Fibroblast of lung (primary cell): ENCODE measurements around the gene TPRKB. TPM values are rescaled to one million over a fixed set of nuclear protein-coding genes. Genes with fewer than 3 reads are reported as not detected.
"Not testable (repeated sequence)": the region's sequence is repeated elsewhere in the genome, so short reads cannot be mapped to it uniquely, and the experiment has no call there.

ENCODE experiments used
- DNase-seq, 2 donors: peaks; one replicate each; pipeline versions ENCODE4 v3.0.0 to v3.0.0-alpha.2; 2010; ENCODE audit warnings: low read depth in 2 of 2
- H2AFZ ChIP-seq: 2 replicates; pipeline ENCODE4 v1.5.1; 2012; ENCODE audit warnings: low read length, control low read depth, inconsistent platforms
- H3K27ac ChIP-seq: 2 replicates; pipeline ENCODE4 v1.5.1; 2011; ENCODE audit warnings: low read length, control low read depth; ENCODE audit not compliant: insufficient read depth
- H3K27me3 ChIP-seq: 2 replicates; pipeline ENCODE4 v1.5.1; 2011; ENCODE audit warnings: mild to moderate bottlenecking, low read length; ENCODE audit not compliant: control insufficient read depth, insufficient read depth
- H3K36me3 ChIP-seq: 2 replicates; pipeline ENCODE4 v1.5.1; 2011; ENCODE audit warnings: low read length; ENCODE audit not compliant: control insufficient read depth, insufficient read depth
- H3K4me1 ChIP-seq: 2 replicates; pipeline ENCODE4 v1.5.1; 2011; ENCODE audit warnings: low read length; ENCODE audit not compliant: control insufficient read depth, insufficient read depth; ENCODE audit errors: extremely low read depth
- H3K4me2 ChIP-seq: 2 replicates; pipeline ENCODE4 v1.5.1; 2011; ENCODE audit warnings: low read length, control low read depth; ENCODE audit not compliant: insufficient read depth; ENCODE audit errors: extremely low read depth
- H3K4me3 ChIP-seq, 4 experiments: fragments of 200-600 bp in 1 of 4; sonication (generic) in 1 of 4; replicated peaks in 1 of 4; 2 replicates each; pipeline ENCODE4 v1.5.1; 2011 to 2016; ENCODE audit warnings: low read length in 4 of 4, low read depth in 3 of 4, mild to moderate bottlenecking in 3 of 4, control low read depth in 2 of 4, inconsistent platforms in 1 of 4, mixed read lengths in 1 of 4; ENCODE audit not compliant: insufficient read depth in 1 of 4; ENCODE audit errors: control extremely low read depth in 1 of 4
- H3K79me2 ChIP-seq: 2 replicates; pipeline ENCODE4 v1.5.1; 2012; ENCODE audit warnings: mild to moderate bottlenecking, low read length, inconsistent platforms; ENCODE audit not compliant: control insufficient read depth, insufficient read depth
- H3K9ac ChIP-seq: 2 replicates; pipeline ENCODE4 v1.5.1; 2011; ENCODE audit warnings: mild to moderate bottlenecking, low read length, control low read depth; ENCODE audit not compliant: insufficient read depth
- H3K9me3 ChIP-seq: 2 replicates; pipeline ENCODE4 v1.5.1; 2012; ENCODE audit warnings: low read depth, low read length; ENCODE audit not compliant: control insufficient read depth, insufficient read depth
- H4K20me1 ChIP-seq: 2 replicates; pipeline ENCODE4 v1.5.1; 2011; ENCODE audit warnings: low read length; ENCODE audit not compliant: control insufficient read depth, insufficient read depth; ENCODE audit errors: extremely low read depth
- EZH2 ChIP-seq: IDR thresholded peaks from 2 replicates; pipeline ENCODE4 v1.5.1; 2012; ENCODE audit warnings: low read length, control low read depth, mild to moderate bottlenecking; ENCODE audit errors: missing control alignments
- polyA plus RNA-seq, 2 donors: library from polyadenylated mRNA; depleted of rRNA in 1 of 2; stranded (reverse) in 1 of 2; unstranded in 1 of 2; fragments of >200 nt; gene quantifications; 2 replicates each; pipeline ENCODE4 v1.2.1, GENCODE V29; 2011 to 2012; ENCODE audit warnings: missing spikeins in 1 of 2
- total RNA-seq: library from RNA; depleted of rRNA; stranded (reverse); fragments of >200 nt; gene quantifications from 2 replicates; pipeline ENCODE4 v1.2.1, GENCODE V29; 2014
- TF ChIP-seq, protein P1 (sequence below), 2 donors: IDR thresholded peaks in 1 of 2; conservative IDR thresholded peaks in 1 of 2; 1 replicate in 1 of 2; 2 replicates in 1 of 2; pipeline ENCODE4 v1.5.1; 2011 to 2012; ENCODE audit warnings: low read length in 2 of 2, control low read depth in 1 of 2, inconsistent platforms in 1 of 2, low read depth in 1 of 2, mild to moderate bottlenecking in 1 of 2

The TPRKB gene
- total and polyA plus RNA-seq, 2 donors (not counting 1 experiment from before 2014, with no cell fraction given) = 16.5 to 26.8 TPM

DNA sequence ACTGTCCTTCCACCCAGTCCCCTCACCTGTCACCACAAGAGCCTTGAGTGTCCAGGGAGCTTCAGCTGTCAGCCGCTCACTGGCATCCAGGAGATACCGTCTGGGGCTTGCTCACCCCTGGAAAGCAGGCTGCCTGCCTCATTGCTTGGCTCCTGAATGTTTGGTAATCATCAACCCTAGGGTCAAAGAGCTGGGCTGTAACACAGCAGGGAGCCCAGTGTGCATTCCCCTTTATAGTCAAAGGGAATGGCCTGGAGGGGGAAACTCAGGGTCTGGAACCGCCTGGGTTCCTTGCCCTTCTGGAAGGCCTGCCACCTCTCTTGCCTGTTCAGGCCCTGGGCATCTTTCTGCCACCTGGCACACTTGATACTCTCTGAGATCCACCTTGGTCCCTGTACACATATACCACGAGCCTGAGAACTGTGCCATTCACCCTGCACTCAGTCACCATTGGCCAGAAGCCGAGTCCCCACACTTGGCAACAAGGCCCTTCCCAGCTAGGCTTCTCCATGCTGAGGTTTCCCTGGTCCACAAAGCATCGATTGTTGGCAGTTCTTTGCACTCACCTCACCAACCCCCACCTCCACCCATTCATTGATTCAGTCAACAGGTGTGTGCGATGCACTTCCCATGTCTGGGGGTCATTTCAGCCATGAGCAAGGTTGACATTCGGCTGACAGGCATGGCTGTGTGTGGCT lies 35.0 kb downstream of the TPRKB start:
- Histone ChIP-seq H3K36me3 (no peaks in the 10 kb centered on the region), H3K9ac (no peak overlapping the region), H3K79me2 (no peaks in the 10 kb centered on the region), H3K4me1 (no peaks in the 10 kb centered on the region), H3K27ac (no peak overlapping the region), H3K4me2 (no peak overlapping the region), H3K9me3 (no peaks in the 10 kb centered on the region), H3K4me3 (no peak overlapping the region), H3K27me3 (peaks cover 4% of the 10 kb centered on the region), H4K20me1 (no peaks in the 10 kb centered on the region), H2AFZ (no peak overlapping the region)
- DNase-seq = no peak
- TF ChIP-seq EZH2 = no peak
- TF ChIP-seq, protein P1, sequence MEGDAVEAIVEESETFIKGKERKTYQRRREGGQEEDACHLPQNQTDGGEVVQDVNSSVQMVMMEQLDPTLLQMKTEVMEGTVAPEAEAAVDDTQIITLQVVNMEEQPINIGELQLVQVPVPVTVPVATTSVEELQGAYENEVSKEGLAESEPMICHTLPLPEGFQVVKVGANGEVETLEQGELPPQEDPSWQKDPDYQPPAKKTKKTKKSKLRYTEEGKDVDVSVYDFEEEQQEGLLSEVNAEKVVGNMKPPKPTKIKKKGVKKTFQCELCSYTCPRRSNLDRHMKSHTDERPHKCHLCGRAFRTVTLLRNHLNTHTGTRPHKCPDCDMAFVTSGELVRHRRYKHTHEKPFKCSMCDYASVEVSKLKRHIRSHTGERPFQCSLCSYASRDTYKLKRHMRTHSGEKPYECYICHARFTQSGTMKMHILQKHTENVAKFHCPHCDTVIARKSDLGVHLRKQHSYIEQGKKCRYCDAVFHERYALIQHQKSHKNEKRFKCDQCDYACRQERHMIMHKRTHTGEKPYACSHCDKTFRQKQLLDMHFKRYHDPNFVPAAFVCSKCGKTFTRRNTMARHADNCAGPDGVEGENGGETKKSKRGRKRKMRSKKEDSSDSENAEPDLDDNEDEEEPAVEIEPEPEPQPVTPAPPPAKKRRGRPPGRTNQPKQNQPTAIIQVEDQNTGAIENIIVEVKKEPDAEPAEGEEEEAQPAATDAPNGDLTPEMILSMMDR (conservative IDR thresholded peaks at IDR 0.05 in 1 of 2, IDR thresholded peaks at IDR 0.05 in 1 of 2; ENCODE audit: low read depth in 1 of 2, low read length in 2 of 2) = no peak

DNA sequence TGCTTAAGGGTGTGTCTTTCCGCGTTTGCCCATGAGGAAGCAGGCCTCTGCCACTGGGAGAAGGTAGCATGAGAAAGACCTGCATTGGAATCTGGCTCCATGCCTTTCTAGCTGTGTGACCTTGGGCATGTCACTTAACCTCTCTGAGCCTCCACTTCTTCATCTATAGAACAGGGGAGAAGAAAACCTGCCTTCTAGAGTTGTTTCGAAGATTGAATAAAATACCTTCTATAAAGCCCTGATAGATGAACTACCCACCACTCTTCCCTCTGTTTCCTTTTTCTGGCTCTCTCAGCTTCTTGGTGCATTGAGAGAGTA lies 35.7 kb downstream of the TPRKB start:
- H3K9ac ChIP-seq, H3K4me3 ChIP-seq, H3K9me3 ChIP-seq, H3K27me3 ChIP-seq, H4K20me1 ChIP-seq, H2AFZ ChIP-seq, DNase-seq, H3K79me2 ChIP-seq, H3K27ac ChIP-seq, H3K4me2 ChIP-seq, H3K4me1 ChIP-seq, H3K36me3 ChIP-seq: not testable (repeated sequence)

DNA sequence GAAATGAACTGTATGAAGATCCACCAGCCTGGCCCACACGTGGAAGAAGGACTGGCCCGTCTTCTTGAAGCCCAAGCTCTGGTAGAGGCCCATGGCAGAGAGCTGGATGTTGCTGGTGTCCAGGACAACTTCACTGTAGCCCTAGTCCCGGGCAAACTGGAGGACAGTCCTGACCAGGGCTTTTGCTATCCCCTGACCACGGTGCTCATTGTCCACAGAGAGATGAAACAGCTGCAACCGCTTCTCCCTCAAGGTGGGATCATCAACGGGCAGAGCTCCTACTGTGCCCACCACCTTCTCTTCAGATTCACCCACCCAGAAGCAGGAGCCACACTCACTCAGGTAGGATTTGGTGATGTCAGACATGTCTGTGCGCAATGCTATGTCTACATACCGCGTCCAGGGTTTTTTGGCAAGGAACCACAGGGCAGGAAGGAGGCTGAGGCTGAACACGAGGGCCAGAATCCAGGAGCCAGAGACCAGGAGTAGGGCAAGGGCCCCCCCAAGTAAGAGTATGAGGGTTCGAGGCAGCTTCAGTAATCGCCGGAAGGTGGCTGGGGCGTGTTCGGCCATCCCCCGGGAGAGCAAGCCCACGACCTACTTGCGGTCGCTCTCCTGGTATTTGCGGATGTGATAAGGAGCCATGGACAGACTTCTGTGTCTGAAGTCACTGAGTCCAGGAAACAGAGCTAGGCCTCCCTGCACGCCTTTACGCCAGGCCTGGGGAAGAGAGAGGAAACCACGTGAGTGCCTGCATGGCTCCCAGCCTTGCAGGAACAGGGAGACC lies 36.3 kb downstream of the TPRKB start:
- H3K9ac ChIP-seq = no peak overlapping the region
- H3K4me1 ChIP-seq = no peaks in the 10 kb centered on the region
- no peak overlapping the region for H2AFZ ChIP-seq
- H3K4me2 ChIP-seq = no peak overlapping the region
- no peaks in the 10 kb centered on the region for H3K36me3 ChIP-seq
- peaks cover 4% of the 10 kb centered on the region for H3K27me3 ChIP-seq
- H3K4me3 ChIP-seq = no peak overlapping the region
- no peaks in the 10 kb centered on the region for H3K79me2 ChIP-seq
- no peaks in the 10 kb centered on the region for H4K20me1 ChIP-seq
- no peak for DNase-seq
- H3K9me3 ChIP-seq = no peaks in the 10 kb centered on the region
- no peak overlapping the region for H3K27ac ChIP-seq
- TF ChIP-seq, protein P1 (conservative IDR thresholded peaks at IDR 0.05 in 1 of 2, IDR thresholded peaks at IDR 0.05 in 1 of 2; ENCODE audit: low read depth in 1 of 2, low read length in 2 of 2) = no peak
- no peak for TF ChIP-seq EZH2
